ENCODE measurements around the gene UBN2. TPM values are rescaled to one million over a fixed set of nuclear protein-coding genes. Genes with fewer than 3 reads are reported as not detected.
"Not testable (repeated sequence)": the region's sequence is repeated elsewhere in the genome, so short reads cannot be mapped to it uniquely, and the experiment has no call there.

The UBN2 gene
- total RNA-seq, 3 donors from 2014 or later (not counting 1 experiment from before 2014, with no cell fraction given) = 17.6 to 33.2 (median 21.2) TPM

GRCh38 chr7:139332697-139333359, 101.8 kb downstream of the UBN2 start:
- 91% methylated on average over 5 of the region's 5 CpGs for WGBS (ENCODE audit: insufficient coverage)
- ATAC-seq (no peak), DNase-seq (no peak)
- Mint-ChIP-seq H3K27me3 (ENCODE audit: low read depth in 2 of 2) (peaks cover 0 to 5% of the 10 kb centered on the region in 2 donors), H3K27ac (no peak overlapping the region), H3K4me3 (no peak overlapping the region), H3K9me3 (no peaks in the 10 kb centered on the region), H3K36me3 (no peaks in the 10 kb centered on the region), H3K4me1 (no peaks in the 10 kb centered on the region)
- no peak for TF ChIP-seq CTCF (IDR thresholded peaks at IDR 0.05)
- H3K36me3 ChIP-seq (ENCODE audit: control insufficient read depth, insufficient read depth, low read length) = no peaks in the 10 kb centered on the region
- H3K4me1 ChIP-seq (ENCODE audit: control insufficient read depth, insufficient read depth, low read length) = no peaks in the 10 kb centered on the region
- no peaks in the 10 kb centered on the region for H3K9me3 ChIP-seq (ENCODE audit: control insufficient read depth, insufficient read depth, low read length)
- intact Hi-C loops (cut with micrococcal nuclease) = no loop called here
- no peaks in the 10 kb centered on the region for H3K27me3 ChIP-seq (ENCODE audit: control insufficient read depth, insufficient read depth, low read length)
- no peak overlapping the region for H3K27ac ChIP-seq (ENCODE audit: low read length)
- H3K4me3 ChIP-seq (ENCODE audit: low read length) = no peak overlapping the region

- WGBS (ENCODE audit: insufficient coverage) = over 99% methylated on average over 10 of the region's 13 CpGs
- not testable (repeated sequence) for H3K36me3 ChIP-seq (ENCODE audit: control insufficient read depth, insufficient read depth, low read length); H3K4me3 Mint-ChIP-seq
Measured at GRCh38 chr7:139333443-139333842, 102.4 kb downstream of the UBN2 start.

GRCh38 chr7:139334399-139335150, 103.5 kb downstream of the UBN2 start:
- Histone ChIP-seq H3K4me3 (ENCODE audit: low read length) (no peak overlapping the region), H3K4me1 (ENCODE audit: control insufficient read depth, insufficient read depth, low read length) (no peaks in the 10 kb centered on the region), H3K27ac (ENCODE audit: low read length) (no peak overlapping the region), H3K36me3 (ENCODE audit: control insufficient read depth, insufficient read depth, low read length) (no peaks in the 10 kb centered on the region), H3K9me3 (ENCODE audit: control insufficient read depth, insufficient read depth, low read length) (no peaks in the 10 kb centered on the region), H3K27me3 (ENCODE audit: control insufficient read depth, insufficient read depth, low read length) (no peaks in the 10 kb centered on the region)
- Mint-ChIP-seq H3K27ac (no peak overlapping the region), H3K4me1 (peaks cover 4 to 6% of the 10 kb centered on the region in 2 donors), H3K27me3 (ENCODE audit: low read depth in 2 of 2) (peaks cover 0 to 5% of the 10 kb centered on the region in 2 donors), H3K4me3 (no peak overlapping the region), H3K36me3 (no peaks in the 10 kb centered on the region), H3K9me3 (peaks cover 0 to 5% of the 10 kb centered on the region in 2 donors)
- ATAC-seq (no peak), DNase-seq (no peak)
- 96% methylated on average over 4 of the region's 4 CpGs for WGBS (ENCODE audit: insufficient coverage)
- intact Hi-C loops (cut with micrococcal nuclease) = no loop called here
- no peak for TF ChIP-seq CTCF (IDR thresholded peaks at IDR 0.05)

More at GRCh38 chr7:139333443-139333842, 102.4 kb downstream of the UBN2 start:
- H3K9me3 ChIP-seq (ENCODE audit: control insufficient read depth, insufficient read depth, low read length); H3K4me1 Mint-ChIP-seq; H3K27ac ChIP-seq (ENCODE audit: low read length); H3K4me1 ChIP-seq (ENCODE audit: control insufficient read depth, insufficient read depth, low read length); intact Hi-C loops (cut with micrococcal nuclease); H3K36me3 Mint-ChIP-seq; H3K9me3 Mint-ChIP-seq; H3K27ac Mint-ChIP-seq; H3K4me3 ChIP-seq (ENCODE audit: low read length); H3K27me3 Mint-ChIP-seq (ENCODE audit: low read depth in 2 of 2); DNase-seq; H3K27me3 ChIP-seq (ENCODE audit: control insufficient read depth, insufficient read depth, low read length); ATAC-seq: not testable (repeated sequence)

- H3K9me3 ChIP-seq (ENCODE audit: control insufficient read depth, insufficient read depth, low read length) = peaks cover 4% of the 10 kb centered on the region
- Mint-ChIP-seq H3K4me1 (peaks cover 28 to 31% of the 10 kb centered on the region in 2 donors), H3K27me3 (ENCODE audit: low read depth in 2 of 2) (peaks cover 8 to 9% of the 10 kb centered on the region in 2 donors), H3K4me3 (peak overlapping the region; percentile 98), H3K9me3 (peaks cover 2 to 8% of the 10 kb centered on the region in 2 donors), H3K36me3 (peaks cover 11% of the 10 kb centered on the region), H3K27ac (peak overlapping the region; percentile 100)
- H3K4me3 ChIP-seq (ENCODE audit: low read length) = no peak overlapping the region
- no peak overlapping the region for H3K27ac ChIP-seq (ENCODE audit: low read length)
- no peaks in the 10 kb centered on the region for H3K27me3 ChIP-seq (ENCODE audit: control insufficient read depth, insufficient read depth, low read length)
- TF ChIP-seq CTCF (IDR thresholded peaks at IDR 0.05) = no peak
- peak in 1 of 2 donors; percentile 20 for DNase-seq
- H3K4me1 ChIP-seq (ENCODE audit: control insufficient read depth, insufficient read depth, low read length) = peaks cover 15% of the 10 kb centered on the region
- no peaks in the 10 kb centered on the region for H3K36me3 ChIP-seq (ENCODE audit: control insufficient read depth, insufficient read depth, low read length)
- intact Hi-C loops (cut with micrococcal nuclease) = no loop called here
- 97% methylated on average over 2 of the region's 2 CpGs for WGBS (ENCODE audit: insufficient coverage)
- no peak for ATAC-seq
Measured at GRCh38 chr7:139339025-139339424, 108.0 kb downstream of the UBN2 start.
